Small intestine (tissue), 7 donors: ENCODE data around the gene SINHCAF. TPM values are rescaled to one million over a fixed set of nuclear protein-coding genes. Genes with fewer than 3 reads are reported as not detected.

Experiments used
- DNase-seq, 2 donors: peaks; one replicate each; pipeline versions ENCODE4 v3.0.0 to v3.0.0-alpha.2; 2013
- FAIRE-seq: peaks from 2 replicates; lab custom pipeline; 2012; peaks lifted over from hg19 to GRCh38; lab: Jason Lieb, UNC
- H3K27ac ChIP-seq, 3 donors: one replicate each; pipeline ENCODE4 v1.5.1; 2013; ENCODE audit warnings: low read length in 2 of 3, mild to moderate bottlenecking in 2 of 3, control low read depth in 1 of 3, inconsistent platforms in 1 of 3, low read depth in 1 of 3, moderate library complexity in 1 of 3
- H3K27me3 ChIP-seq, 3 donors: one replicate each; pipeline ENCODE4 v1.6.1; 2013; ENCODE audit warnings: low read length in 3 of 3, inconsistent platforms in 1 of 3; ENCODE audit not compliant: control insufficient read depth in 3 of 3, insufficient read depth in 3 of 3
- H3K36me3 ChIP-seq, 3 donors: one replicate each; pipeline ENCODE4 v1.6.1; 2013; ENCODE audit warnings: low read length in 3 of 3, inconsistent platforms in 1 of 3, low read depth in 1 of 3, mild to moderate bottlenecking in 1 of 3, moderate library complexity in 1 of 3; ENCODE audit not compliant: control insufficient read depth in 3 of 3, insufficient read depth in 2 of 3
- H3K4me1 ChIP-seq, 3 donors: one replicate each; pipeline ENCODE4 v1.6.1; 2013; ENCODE audit warnings: low read length in 2 of 3, inconsistent platforms in 1 of 3, low read depth in 1 of 3, mild to moderate bottlenecking in 1 of 3, moderate library complexity in 1 of 3; ENCODE audit not compliant: control insufficient read depth in 3 of 3, insufficient read depth in 2 of 3
- H3K4me3 ChIP-seq, 3 donors: one replicate each; pipeline ENCODE4 v1.5.1; 2013; ENCODE audit warnings: low read length in 3 of 3, control low read depth in 1 of 3, inconsistent platforms in 1 of 3, low read depth in 1 of 3, mild to moderate bottlenecking in 1 of 3, moderate library complexity in 1 of 3
- H3K9me3 ChIP-seq, 2 donors: one replicate each; pipeline ENCODE4 v1.6.1; 2013; ENCODE audit warnings: low read depth in 1 of 2, low read length in 1 of 2; ENCODE audit not compliant: control insufficient read depth in 2 of 2, insufficient read depth in 1 of 2
- WGBS, 3 donors: extraction: QIAGEN DNeasy Blood & Tissue Kit; methylation state at CpG; one replicate each; pipeline ENCODE4 v1.1.7; 2013; 5-methylcytosine and 5-hydroxymethylcytosine counted together
- polyA plus RNA-seq, 4 donors: library from polyadenylated mRNA; stranded (reverse) in 3 of 4; unstranded in 1 of 4; fragments of 200-250 nt in 3 of 4; fragments of 120-200 nt in 1 of 4; gene quantifications; one replicate each; pipeline versions ENCODE4 v1.2.1 to v1.2.3, GENCODE V29; 2013
- donor health status: healthy with polysubstance abuse.
- donor health status: control.
- donor health status: control.
- donor health status: Bipolar disorder and iron deficiency.
- donor health status: healthy.

SINHCAF gene
- polyA plus RNA-seq, 4 donors: 26.7 to 78.6 (median 33.5) TPM

DNA sequence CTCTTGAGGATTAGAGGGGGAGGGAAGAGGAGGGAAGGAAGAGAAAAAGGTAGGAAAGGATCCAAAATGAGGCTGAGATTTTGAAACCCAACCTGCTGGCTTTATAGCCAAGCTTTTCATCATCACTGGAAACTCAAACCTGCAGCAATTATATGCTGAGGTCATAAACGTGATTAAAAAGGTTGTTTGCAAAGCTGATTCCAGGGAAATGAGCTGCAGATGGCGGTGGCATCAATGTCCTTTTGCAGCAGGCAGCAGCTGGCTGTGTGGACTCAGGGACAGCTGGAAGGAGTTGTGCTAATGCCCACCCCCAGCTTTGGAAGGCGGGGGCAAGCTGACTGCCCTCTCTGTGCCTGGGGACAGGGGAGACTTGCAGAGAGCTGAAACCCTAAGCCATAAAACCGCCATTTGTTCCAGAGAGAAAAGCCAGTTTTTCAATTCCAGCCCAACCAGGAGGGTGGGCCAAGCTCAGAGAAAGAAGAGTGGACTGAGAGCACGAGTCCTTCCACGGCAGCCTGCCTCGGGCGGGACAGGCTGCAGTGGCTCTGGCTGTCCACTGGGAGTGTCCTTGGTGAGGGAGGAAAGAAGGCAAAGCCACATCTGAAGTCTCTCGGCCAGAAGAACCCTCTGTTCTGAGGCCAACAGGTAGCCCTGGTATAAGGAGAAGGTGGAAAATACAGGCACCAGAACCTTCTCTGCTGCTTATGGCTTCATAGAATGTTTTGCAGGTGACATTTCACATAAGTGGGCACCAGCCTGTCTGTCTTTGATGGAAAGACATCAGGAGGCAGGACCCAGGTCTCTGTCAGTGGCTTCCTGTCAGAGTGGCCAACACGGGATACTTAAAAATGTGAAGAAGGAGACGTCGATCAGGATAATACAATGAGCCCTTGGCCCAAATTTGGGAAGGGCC, 90.7 kb downstream of the SINHCAF start:
- FAIRE-seq (no peak), DNase-seq (peak; percentile 65 to 70)
- WGBS, 3 donors: 25 to 41% (median 41%) methylated on average over 12 of the region's 12 CpGs
- Histone ChIP-seq H3K27me3 (no peaks in the 10 kb centered on the region), H3K36me3 (no peaks in the 10 kb centered on the region), H3K4me3 (no peak overlapping the region), H3K9me3 (peaks cover 0 to 5% of the 10 kb centered on the region in 2 donors), H3K4me1 (peaks cover 0 to 9% (median 0%) of the 10 kb centered on the region in 3 donors), H3K27ac (peak overlapping the region in 1 of 3 donors; percentile 6)

DNA sequence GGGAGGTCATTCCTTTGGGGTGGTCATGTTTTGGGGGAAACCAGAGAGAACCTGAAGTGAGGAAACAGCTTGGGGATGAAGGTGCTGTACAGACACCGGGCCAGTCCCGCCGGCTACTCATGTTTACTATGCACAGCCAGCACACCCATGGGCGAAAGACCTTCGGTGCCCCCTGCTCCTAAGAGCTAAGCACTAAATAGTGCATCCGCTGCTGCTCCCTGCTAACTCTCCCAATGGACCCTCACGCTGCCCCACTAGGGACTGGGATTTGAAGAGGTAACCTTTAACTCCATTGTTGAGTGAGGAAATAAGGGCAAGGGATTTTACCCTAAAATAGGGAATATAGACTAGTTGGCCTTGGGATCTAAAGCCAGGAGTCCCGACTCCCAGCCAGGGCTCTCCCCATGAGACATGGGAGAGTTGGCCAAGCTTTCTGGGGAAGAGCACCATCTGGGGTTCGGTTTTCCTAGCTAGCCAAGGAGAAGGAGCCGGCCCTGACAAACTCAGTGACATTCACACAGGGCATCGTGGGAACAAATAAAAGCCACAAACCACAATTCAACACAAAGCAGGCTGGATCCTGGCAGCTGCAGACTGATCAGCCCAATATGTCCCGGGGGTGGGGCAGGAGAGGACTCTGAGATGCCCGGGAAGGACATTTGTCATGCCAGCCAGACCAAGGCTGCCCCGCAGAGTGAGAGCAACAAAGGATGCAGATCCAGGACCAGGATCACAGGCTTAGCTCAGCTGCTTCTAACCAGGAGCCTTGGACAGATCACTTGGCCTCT, 91.7 kb downstream of the SINHCAF start:
- FAIRE-seq (no peak), DNase-seq (no peak)
- WGBS, 3 donors: 60 to 67% (median 63%) methylated on average over 14 of the region's 14 CpGs
- peak overlapping the region in 1 of 3 donors; percentile 19 for H3K27ac ChIP-seq
- H3K4me3 ChIP-seq: no peak overlapping the region
- no peaks in the 10 kb centered on the region for H3K36me3 ChIP-seq
- H3K4me1 ChIP-seq: peaks cover 0 to 18% (median 0%) of the 10 kb centered on the region in 3 donors
- H3K9me3 ChIP-seq: peaks cover 0 to 5% of the 10 kb centered on the region in 2 donors
- no peaks in the 10 kb centered on the region for H3K27me3 ChIP-seq

- peaks cover 0 to 5% of the 10 kb centered on the region in 2 donors for H3K9me3 ChIP-seq
- FAIRE-seq: no peak
- DNase-seq: no peak
- H3K27ac ChIP-seq: no peak overlapping the region
- H3K4me3 ChIP-seq: no peak overlapping the region
- no peaks in the 10 kb centered on the region for H3K27me3 ChIP-seq
- 65 to 80% (median 73%) methylated on average over 5 of the region's 5 CpGs for WGBS, 3 donors
- no peaks in the 10 kb centered on the region for H3K36me3 ChIP-seq
- H3K4me1 ChIP-seq: peaks cover 0 to 25% (median 2%) of the 10 kb centered on the region in 3 donors
Measured at GRCh38 chr12:31233061-31233730, 92.8 kb downstream of the SINHCAF start.

DNA sequence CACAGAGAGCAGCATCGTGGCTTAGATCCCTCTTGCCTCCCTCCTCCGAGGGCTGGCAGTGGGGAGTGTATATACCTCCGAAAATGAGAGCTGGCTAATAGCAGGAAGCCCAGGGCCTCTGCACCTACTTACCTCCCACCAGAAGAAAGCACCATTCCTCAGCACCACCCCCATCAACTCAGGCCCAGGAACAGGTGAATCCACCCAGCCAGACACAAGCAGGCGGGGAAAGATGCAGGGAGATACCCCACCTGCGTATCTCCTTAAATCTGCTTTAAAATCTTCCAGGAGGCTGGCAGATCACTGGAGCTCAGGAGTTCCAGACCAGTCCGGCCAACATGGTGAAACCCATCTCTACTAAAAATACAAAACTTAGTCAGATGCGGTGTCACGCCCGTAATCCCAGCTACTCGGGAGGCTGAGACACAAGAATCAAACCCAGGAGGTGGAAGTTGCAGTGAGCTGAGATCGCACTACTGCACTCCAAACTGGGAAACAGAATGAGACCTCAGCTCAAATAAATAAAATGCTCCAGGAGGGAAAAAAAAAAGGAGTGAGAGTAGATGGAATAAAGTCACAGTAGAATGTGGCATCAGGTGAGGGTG, 93.5 kb downstream of the SINHCAF start:
- Histone ChIP-seq H3K9me3 (peaks cover 0 to 5% of the 10 kb centered on the region in 2 donors), H3K4me3 (no peak overlapping the region), H3K27ac (no peak overlapping the region), H3K4me1 (peaks cover 0 to 25% (median 2%) of the 10 kb centered on the region in 3 donors), H3K36me3 (no peaks in the 10 kb centered on the region), H3K27me3 (no peaks in the 10 kb centered on the region)
- DNase-seq (no peak), FAIRE-seq (no peak)
- WGBS, 3 donors: 80 to 88% (median 86%) methylated on average over 11 of the region's 11 CpGs

DNA sequence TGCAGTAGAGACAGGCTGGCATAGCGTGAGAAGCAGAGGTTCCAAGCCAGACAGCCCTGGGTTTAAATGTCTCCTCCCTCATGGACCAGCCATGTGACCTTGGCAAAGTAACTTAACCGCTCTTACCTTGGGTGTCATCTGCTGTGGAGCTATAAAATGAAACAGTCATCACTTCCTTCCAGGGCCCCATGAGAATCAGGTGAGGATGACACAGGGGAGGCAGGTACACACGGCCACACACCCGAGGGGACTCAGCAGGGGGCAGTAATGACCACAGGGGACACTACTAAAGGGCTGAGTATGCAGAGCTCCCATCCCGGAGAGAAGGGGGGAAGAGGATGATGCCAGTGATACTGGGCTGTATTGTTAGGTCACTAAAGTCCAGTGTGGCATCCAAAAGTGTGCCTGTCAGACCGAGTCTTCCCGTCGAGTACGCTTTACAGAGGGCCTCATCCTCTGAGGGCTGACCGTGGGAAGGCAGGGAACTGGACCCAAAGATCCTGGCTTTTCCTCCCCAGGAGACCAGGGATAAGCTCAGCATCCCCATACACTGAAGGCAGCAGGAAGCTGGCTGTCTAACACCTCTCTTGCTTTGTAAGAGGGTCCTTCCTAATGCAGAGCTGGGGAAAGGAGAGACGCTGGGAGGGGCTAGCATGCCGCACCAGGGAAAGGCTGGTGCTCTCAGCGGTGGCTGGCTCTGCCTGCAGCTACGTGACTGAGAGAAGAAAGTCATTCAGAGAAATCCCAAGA, 94.2 kb downstream of the SINHCAF start:
- H3K27ac ChIP-seq: no peak overlapping the region
- peaks cover 0 to 25% (median 2%) of the 10 kb centered on the region in 3 donors for H3K4me1 ChIP-seq
- no peaks in the 10 kb centered on the region for H3K36me3 ChIP-seq
- DNase-seq (peak in 1 of 2 donors; percentile 32), FAIRE-seq (no peak)
- H3K9me3 ChIP-seq: peaks cover 0 to 5% of the 10 kb centered on the region in 2 donors
- WGBS, 3 donors: 85 to 88% (median 87%) methylated on average over 14 of the region's 14 CpGs
- H3K4me3 ChIP-seq: no peak overlapping the region
- no peaks in the 10 kb centered on the region for H3K27me3 ChIP-seq
